LNCaP clone FGC (cell line): Measurements from ENCODE around the gene AP1M1.
"Not testable (repeated sequence)": the region's sequence is repeated elsewhere in the genome, so short reads cannot be mapped to it uniquely, and the experiment has no call there.

ENCODE experiments used
- DNase-seq: peaks from one replicate; pipeline ENCODE4 v3.0.0-alpha.2; 2011; ENCODE audit warnings: low read depth
- H3K4me3 ChIP-seq: 2 replicates; pipeline ENCODE4 v1.5.1; 2011; ENCODE audit warnings: mild to moderate bottlenecking, low read depth, low read length, control low read depth
- CTCF ChIP-seq: IDR thresholded peaks from 2 replicates; pipeline ENCODE4 v1.5.1; 2012; ENCODE audit warnings: mild to moderate bottlenecking; ENCODE audit not compliant: control insufficient read depth, insufficient read depth; ENCODE audit errors: extremely low read depth

The AP1M1 gene

GRCh38 chr19:16284505-16284904 is 86.8 kb downstream of the AP1M1 start:
- H3K4me3 ChIP-seq = no peak overlapping the region
- no peak for TF ChIP-seq CTCF
- no peak for DNase-seq

GRCh38 chr19:16285079-16285478 is 87.4 kb downstream of the AP1M1 start:
- DNase-seq, H3K4me3 ChIP-seq: not testable (repeated sequence)

DNA sequence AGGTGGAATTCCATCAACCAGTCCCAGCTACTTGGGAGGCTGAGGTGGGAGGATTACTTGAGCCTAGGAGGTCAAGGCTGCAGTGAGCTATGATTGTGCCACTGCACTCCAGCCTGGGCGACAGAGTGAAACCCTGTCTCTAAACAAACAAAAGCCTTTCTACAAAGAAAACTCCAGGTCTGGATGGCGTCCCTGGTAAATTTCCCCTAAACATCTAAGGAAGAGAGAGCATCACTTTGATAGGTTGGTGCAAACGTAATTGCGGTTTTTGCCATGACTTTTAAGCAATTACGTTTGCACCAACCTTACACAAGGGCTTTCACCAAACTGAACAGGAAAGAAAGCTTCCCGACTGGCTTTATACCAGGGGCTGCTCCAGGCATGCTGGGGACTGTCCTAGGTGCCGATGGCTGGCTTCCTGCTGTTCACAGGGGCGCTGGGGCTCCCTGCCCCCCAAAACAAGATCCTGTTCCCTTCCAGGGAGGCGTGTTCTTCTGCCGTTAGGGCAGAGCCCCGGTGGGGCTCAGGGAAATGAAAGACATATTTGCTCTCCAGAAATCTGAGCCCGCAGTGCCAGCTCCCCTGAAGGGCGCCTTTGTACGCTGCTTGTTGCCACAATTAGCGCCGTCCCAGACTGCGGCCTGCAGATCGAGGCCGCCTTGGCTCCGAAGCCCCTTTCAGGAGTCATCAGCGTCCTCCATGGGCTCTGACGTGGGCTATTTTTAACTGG is 88.2 kb downstream of the AP1M1 start:
- no peak overlapping the region for H3K4me3 ChIP-seq
- TF ChIP-seq CTCF = no peak
- no peak for DNase-seq

DNA sequence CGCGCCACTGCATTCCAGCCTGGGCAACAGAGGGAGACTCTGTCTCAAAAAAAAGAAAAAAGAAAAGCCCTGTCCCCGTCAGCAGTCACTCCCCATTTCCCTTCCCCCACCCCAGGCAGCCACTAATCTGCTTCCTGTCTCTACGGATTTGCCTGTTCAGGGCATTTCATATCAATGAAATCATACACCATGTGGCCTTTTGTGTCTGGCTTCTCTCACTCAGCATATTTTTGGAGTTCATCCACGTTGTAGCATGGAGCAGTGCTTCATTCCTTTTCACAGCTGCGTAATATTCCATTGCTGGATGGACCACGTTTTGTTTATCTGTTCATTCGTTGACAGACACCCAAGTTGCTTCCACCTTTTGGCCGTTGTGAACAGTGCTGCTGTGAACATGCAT is 90.8 kb downstream of the AP1M1 start:
- DNase-seq = no peak
- TF ChIP-seq CTCF = no peak
- no peak overlapping the region for H3K4me3 ChIP-seq

DNA sequence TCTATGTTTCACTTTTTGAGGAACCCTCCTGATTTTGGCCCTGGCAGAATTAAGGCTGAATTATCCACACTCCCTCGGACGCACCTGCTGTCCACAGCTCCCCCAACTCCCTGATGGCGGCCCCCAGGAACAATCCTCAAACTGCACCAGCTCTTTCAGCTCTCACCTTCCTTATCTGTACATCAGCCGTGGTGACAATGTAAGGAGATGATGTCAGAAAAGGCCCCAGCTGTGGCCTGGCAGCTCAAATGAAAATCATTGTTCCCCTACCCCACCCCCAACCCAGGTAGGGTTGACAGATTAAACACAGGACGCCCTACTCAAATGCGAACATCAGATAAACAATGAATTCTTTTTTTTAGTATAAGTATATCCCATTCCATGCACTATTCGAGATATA is 91.9 kb downstream of the AP1M1 start:
- no peak for DNase-seq
- no peak for TF ChIP-seq CTCF
- no peak overlapping the region for H3K4me3 ChIP-seq

- H3K4me3 ChIP-seq = no peak overlapping the region
- DNase-seq = no peak
- no peak for TF ChIP-seq CTCF
Measured at GRCh38 chr19:16290692-16291091, 93.0 kb downstream of the AP1M1 start.

DNA sequence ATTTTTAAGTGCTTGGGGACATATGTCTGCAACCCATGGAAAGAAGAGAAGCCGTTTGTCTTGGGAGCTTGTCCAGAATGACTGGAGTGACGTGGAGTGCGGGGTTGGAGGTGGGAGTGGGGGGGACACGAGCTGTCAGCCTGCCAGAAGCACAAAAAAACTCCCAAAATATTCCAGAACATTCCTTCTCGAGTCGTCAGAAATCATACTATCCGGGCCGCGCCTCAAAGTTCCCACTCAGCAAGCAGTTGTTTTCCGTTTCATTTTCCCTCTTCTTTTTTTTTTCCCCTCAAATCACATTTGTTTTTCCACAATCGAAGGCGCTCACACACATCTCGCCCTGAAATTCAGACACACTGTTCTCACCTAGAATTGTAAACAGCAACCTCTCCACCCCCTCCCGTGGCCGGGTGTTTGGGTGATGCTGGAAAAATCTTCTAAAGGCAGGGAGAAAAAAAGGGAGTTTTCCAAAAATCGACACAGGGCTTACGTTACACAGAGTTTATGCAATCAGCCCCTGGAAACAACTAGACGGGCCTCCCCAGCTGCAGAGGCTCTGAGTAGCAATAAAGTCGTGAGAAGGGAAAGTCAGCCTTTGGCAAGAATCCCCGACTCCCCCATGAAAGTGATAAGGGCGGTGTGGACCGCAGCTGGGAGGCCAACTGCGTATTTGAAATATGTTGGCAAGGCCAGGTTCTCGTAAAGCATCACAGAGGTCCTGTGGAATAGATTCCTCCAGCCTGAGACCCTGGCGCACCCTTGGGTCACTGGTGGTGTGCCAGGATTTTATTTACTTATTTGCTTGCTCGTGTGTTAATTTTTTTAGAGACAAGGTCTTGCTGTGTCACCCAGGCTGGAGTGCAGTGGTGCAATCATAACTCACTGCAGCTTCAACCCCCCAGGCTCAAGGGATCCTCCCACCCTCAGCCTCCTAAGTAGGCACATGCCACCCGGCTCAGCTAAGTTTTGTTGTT is 95.7 kb downstream of the AP1M1 start:
- no peak overlapping the region for H3K4me3 ChIP-seq
- no peak for TF ChIP-seq CTCF
- DNase-seq = no peak
